ENCODE data around the gene NR2F1.

Gene NR2F1

GRCh38 chr5:93592883-93593282 lies 9.9 kb downstream of the NR2F1 start:
- Histone ChIP-seq H3K4me3 (no peak overlapping the region), H3K36me3 (ENCODE audit: insufficient read depth, low read length) (peaks cover 19% of the 10 kb centered on the region), H3K27ac (no peak overlapping the region), H3K9ac (ENCODE audit: insufficient read length) (no peak overlapping the region), H3K9me3 (ENCODE audit: low read depth, low read length) (no peaks in the 10 kb centered on the region)
- TF ChIP-seq EZH2 (IDR thresholded peaks at IDR 0.05): no peak
- no peak for TF ChIP-seq POLR2AphosphoS5 (IDR thresholded peaks at IDR 0.05; ENCODE audit: borderline replicate concordance, low read depth, low read length)
- TF ChIP-seq FOXP2 (optimal IDR thresholded peaks at IDR 0.05; ENCODE audit: control extremely low read depth, extremely low read length, insufficient read depth): no peak
- DNase-seq (ENCODE audit: low read depth, low spot score): no peak

GRCh38 chr5:93593476-93594131 lies 10.6 kb downstream of the NR2F1 start:
- no peak overlapping the region for H3K4me3 ChIP-seq
- no peak overlapping the region for H3K9ac ChIP-seq (ENCODE audit: insufficient read length)
- no peak for TF ChIP-seq EZH2 (IDR thresholded peaks at IDR 0.05)
- TF ChIP-seq POLR2AphosphoS5 (IDR thresholded peaks at IDR 0.05; ENCODE audit: borderline replicate concordance, low read depth, low read length): no peak
- TF ChIP-seq FOXP2 (optimal IDR thresholded peaks at IDR 0.05; ENCODE audit: control extremely low read depth, extremely low read length, insufficient read depth): no peak
- no peak overlapping the region for H3K27ac ChIP-seq
- no peak for DNase-seq (ENCODE audit: low read depth, low spot score)
- peaks cover 16% of the 10 kb centered on the region for H3K36me3 ChIP-seq (ENCODE audit: insufficient read depth, low read length)
- H3K9me3 ChIP-seq (ENCODE audit: low read depth, low read length): no peaks in the 10 kb centered on the region

- Histone ChIP-seq H3K9ac (ENCODE audit: insufficient read length) (no peak overlapping the region), H3K4me3 (no peak overlapping the region), H3K36me3 (ENCODE audit: insufficient read depth, low read length) (peaks cover 13% of the 10 kb centered on the region), H3K9me3 (ENCODE audit: low read depth, low read length) (no peaks in the 10 kb centered on the region), H3K27ac (no peak overlapping the region)
- no peak for DNase-seq (ENCODE audit: low read depth, low spot score)
- no peak for TF ChIP-seq POLR2AphosphoS5 (IDR thresholded peaks at IDR 0.05; ENCODE audit: borderline replicate concordance, low read depth, low read length)
These were observed 11.8 kb downstream of the NR2F1 start for GRCh38 chr5:93594591-93595419.

- Histone ChIP-seq H3K9me3 (ENCODE audit: low read depth, low read length) (no peaks in the 10 kb centered on the region), H3K36me3 (ENCODE audit: insufficient read depth, low read length) (peaks cover 13% of the 10 kb centered on the region), H3K27ac (no peak overlapping the region), H3K9ac (ENCODE audit: insufficient read length) (no peak overlapping the region), H3K4me3 (no peak overlapping the region)
- TF ChIP-seq POLR2AphosphoS5 (IDR thresholded peaks at IDR 0.05; ENCODE audit: borderline replicate concordance, low read depth, low read length) (no peak), EZH2 (IDR thresholded peaks at IDR 0.05) (no peak), FOXP2 (optimal IDR thresholded peaks at IDR 0.05; ENCODE audit: control extremely low read depth, extremely low read length, insufficient read depth) (no peak)
- no peak for DNase-seq (ENCODE audit: low read depth, low spot score)
These were observed 12.6 kb downstream of the NR2F1 start for GRCh38 chr5:93595420-93596147.

- H3K4me3 ChIP-seq: no peak overlapping the region
- no peak for DNase-seq (ENCODE audit: low read depth, low spot score)
- peaks cover 13% of the 10 kb centered on the region for H3K36me3 ChIP-seq (ENCODE audit: insufficient read depth, low read length)
- no peak overlapping the region for H3K9ac ChIP-seq (ENCODE audit: insufficient read length)
- no peaks in the 10 kb centered on the region for H3K9me3 ChIP-seq (ENCODE audit: low read depth, low read length)
- TF ChIP-seq FOXP2 (optimal IDR thresholded peaks at IDR 0.05; ENCODE audit: control extremely low read depth, extremely low read length, insufficient read depth) (no peak), EZH2 (IDR thresholded peaks at IDR 0.05) (no peak), POLR2AphosphoS5 (IDR thresholded peaks at IDR 0.05; ENCODE audit: borderline replicate concordance, low read depth, low read length) (no peak)
- H3K27ac ChIP-seq: no peak overlapping the region
These were observed 13.3 kb downstream of the NR2F1 start for GRCh38 chr5:93596310-93596675.

- TF ChIP-seq FOXP2 (optimal IDR thresholded peaks at IDR 0.05; ENCODE audit: control extremely low read depth, extremely low read length, insufficient read depth) (no peak), POLR2AphosphoS5 (IDR thresholded peaks at IDR 0.05; ENCODE audit: borderline replicate concordance, low read depth, low read length) (no peak), EZH2 (IDR thresholded peaks at IDR 0.05) (no peak)
- H3K9ac ChIP-seq (ENCODE audit: insufficient read length): no peak overlapping the region
- DNase-seq (ENCODE audit: low read depth, low spot score): no peak
- H3K27ac ChIP-seq: no peak overlapping the region
- no peak overlapping the region for H3K4me3 ChIP-seq
- H3K9me3 ChIP-seq (ENCODE audit: low read depth, low read length): no peaks in the 10 kb centered on the region
- H3K36me3 ChIP-seq (ENCODE audit: insufficient read depth, low read length): peaks cover 13% of the 10 kb centered on the region
These were observed 13.9 kb downstream of the NR2F1 start for GRCh38 chr5:93596676-93597490.

GRCh38 chr5:93598091-93599000 lies 15.3 kb downstream of the NR2F1 start:
- no peak overlapping the region for H3K9ac ChIP-seq (ENCODE audit: insufficient read length)
- H3K9me3 ChIP-seq (ENCODE audit: low read depth, low read length): no peaks in the 10 kb centered on the region
- no peak overlapping the region for H3K4me3 ChIP-seq
- H3K27ac ChIP-seq: no peak overlapping the region
- no peak for DNase-seq (ENCODE audit: low read depth, low spot score)
- peaks cover 13% of the 10 kb centered on the region for H3K36me3 ChIP-seq (ENCODE audit: insufficient read depth, low read length)
- no peak for TF ChIP-seq EZH2 (IDR thresholded peaks at IDR 0.05)
- no peak for TF ChIP-seq FOXP2 (optimal IDR thresholded peaks at IDR 0.05; ENCODE audit: control extremely low read depth, extremely low read length, insufficient read depth)
- no peak for TF ChIP-seq POLR2AphosphoS5 (IDR thresholded peaks at IDR 0.05; ENCODE audit: borderline replicate concordance, low read depth, low read length)
